ENCODE measurements around the gene LMAN2L.

Gene LMAN2L

DNA sequence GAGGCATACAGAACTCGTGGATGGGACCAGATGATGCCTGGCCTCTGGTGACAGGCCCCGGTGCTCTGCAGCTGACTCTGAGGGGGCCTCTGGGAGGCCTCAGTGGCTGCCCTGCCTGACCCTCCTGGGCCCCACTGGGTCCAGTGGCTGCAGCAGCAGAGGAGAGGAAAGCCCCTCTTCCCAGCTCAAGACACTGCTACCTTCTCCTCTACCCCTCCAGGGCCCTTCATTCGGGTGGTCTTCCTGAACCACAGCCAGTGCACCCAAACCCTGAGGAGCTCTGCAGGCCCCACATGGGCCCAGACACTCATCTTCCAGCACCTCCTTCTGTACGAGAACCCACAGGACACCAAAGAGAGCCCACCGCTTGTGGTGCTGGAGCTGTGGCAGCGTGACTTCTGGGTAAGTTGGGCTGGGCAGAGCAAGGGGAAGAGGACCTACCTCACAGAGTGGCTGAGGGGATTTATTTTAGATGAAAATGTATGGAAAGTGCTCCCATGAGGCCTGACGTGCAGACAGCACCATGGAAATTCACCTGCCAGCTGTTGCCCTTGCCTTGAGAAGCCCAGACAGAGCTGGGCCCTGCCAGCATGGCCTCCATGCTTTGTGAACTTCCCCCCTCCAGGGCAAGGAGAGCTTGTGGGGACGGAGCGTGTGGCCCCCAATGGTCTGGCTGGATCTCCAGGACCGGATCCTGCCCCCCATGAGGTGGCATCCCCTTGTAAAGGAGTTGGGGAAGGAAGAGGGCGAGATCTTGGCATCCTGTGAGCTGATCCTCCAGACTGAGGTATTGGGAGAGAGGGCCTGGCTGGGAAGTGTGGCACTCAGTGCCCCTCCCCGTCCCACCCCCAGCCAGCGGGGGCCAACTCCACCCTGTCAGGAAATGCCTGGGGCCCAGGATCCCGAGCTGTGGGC, 46.3 kb downstream of the LMAN2L start:
- Histone ChIP-seq H2AFZ (ENCODE audit: low read depth, low read length) (no peak overlapping the region), H4K8ac (ENCODE audit: low read length) (no peak overlapping the region)
- 84% methylated on average over 13 of the region's 14 CpGs for WGBS

DNA sequence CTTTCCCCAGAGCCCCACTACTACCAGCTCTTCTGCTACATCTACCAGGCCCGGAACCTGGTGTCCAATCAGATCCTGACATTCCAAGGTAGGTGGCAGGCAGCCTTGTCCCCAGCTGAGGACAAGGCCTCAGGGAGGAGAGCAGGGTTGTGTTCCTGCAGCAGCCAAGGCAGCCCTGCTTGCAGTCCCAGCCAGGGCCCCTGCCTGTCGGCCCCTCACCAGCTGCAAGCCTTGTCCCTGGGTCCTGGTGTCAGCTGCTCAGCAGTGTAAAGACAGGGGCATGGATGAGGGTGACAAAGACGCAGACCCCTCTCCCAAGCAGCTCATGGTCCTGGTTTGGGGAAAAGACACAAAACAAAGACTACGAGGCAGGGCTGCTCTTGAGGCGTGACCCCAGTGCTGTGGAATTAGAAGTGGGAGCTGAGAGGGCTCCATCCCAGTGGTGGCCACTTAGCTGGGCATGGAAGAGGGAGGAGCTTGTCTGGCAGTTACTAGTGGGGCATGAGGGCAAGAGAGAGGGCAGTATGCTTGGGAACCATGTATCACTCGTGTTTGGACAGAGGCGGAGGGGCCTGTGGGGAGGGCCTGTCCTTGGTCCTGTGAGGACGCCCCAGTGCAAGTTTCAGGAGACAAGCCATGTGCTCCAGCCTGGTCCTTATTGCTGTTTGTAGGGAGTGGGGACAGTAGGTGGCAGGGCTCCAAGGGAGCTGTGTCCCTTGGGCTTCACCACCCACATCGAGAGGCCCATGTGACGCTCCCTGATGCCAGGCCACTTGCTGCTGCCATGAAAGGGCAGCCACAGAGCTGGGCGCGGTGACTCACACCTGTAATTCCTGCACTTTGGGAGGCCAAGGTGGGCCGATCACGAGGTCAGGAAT, 47.5 kb downstream of the LMAN2L start:
- Histone ChIP-seq H3K36me3 (ENCODE audit: control insufficient read depth in 1 of 2, insufficient read depth in 2 of 2, low read depth in 1 of 2, low read length in 2 of 2) (peaks cover 0 to 8% of the 10 kb centered on the region in 2 experiments), H2BK120ac (ENCODE audit: low read depth, low read length) (no peak overlapping the region), H3K14ac (ENCODE audit: low read length in 2 of 2) (peak overlapping the region in 1 of 2 experiments; percentile 10), H4K91ac (ENCODE audit: low read length) (no peak overlapping the region), H3K27me3 (ENCODE audit: control insufficient read depth in 1 of 2, insufficient read depth in 1 of 2, low read length in 2 of 2) (peaks cover 0 to 1% of the 10 kb centered on the region in 2 experiments), H3K4me3 (ENCODE audit: insufficient read depth in 1 of 2, low read depth in 1 of 2, low read length in 2 of 2) (peak overlapping the region in 1 of 2 experiments; percentile 14), H2BK15ac (ENCODE audit: low read depth, poor library complexity, severe bottlenecking) (no peak overlapping the region), H3K4me2 (ENCODE audit: low read length, poor library complexity, severe bottlenecking) (no peak overlapping the region), H2BK12ac (ENCODE audit: low read length in 2 of 2) (no peak overlapping the region), H3K4ac (ENCODE audit: low read depth in 1 of 2, low read length in 2 of 2) (no peak overlapping the region), H2AFZ (ENCODE audit: low read depth, low read length) (no peak overlapping the region), H2BK5ac (ENCODE audit: low read depth, low read length, poor library complexity, severe bottlenecking) (no peak overlapping the region), H3K4me1 (ENCODE audit: control insufficient read depth, insufficient read depth, low read depth, low read length) (peaks cover 1% of the 10 kb centered on the region), H3K9me3 (ENCODE audit: control insufficient read depth, low read length) (no peaks in the 10 kb centered on the region), H2AK5ac (ENCODE audit: low read length, severe bottlenecking) (no peak overlapping the region), H3K27ac (ENCODE audit: low read length, poor library complexity, severe bottlenecking) (no peak overlapping the region), H3K18ac (ENCODE audit: low read depth in 1 of 2, low read length in 2 of 2) (no peak overlapping the region), H3K9ac (ENCODE audit: low read length) (no peak overlapping the region), H3K79me1 (replicated peaks; ENCODE audit: low read length, poor library complexity, severe bottlenecking) (no peaks in the 10 kb centered on the region), H4K8ac (ENCODE audit: low read length) (no peak overlapping the region), H3K23ac (ENCODE audit: low read length in 2 of 2) (no peak overlapping the region)
- 91% methylated on average over 14 of the region's 14 CpGs for WGBS
- DNase-seq = no peak

More for the DNA sequence above, 46.3 kb downstream of the LMAN2L start:
- no peak overlapping the region for H3K9ac ChIP-seq (ENCODE audit: low read length)
- no peak overlapping the region for H3K4me2 ChIP-seq (ENCODE audit: low read length, poor library complexity, severe bottlenecking)
- H3K9me3 ChIP-seq (ENCODE audit: control insufficient read depth, low read length) = no peaks in the 10 kb centered on the region
- H4K91ac ChIP-seq (ENCODE audit: low read length) = no peak overlapping the region
- no peak overlapping the region for H2BK15ac ChIP-seq (ENCODE audit: low read depth, poor library complexity, severe bottlenecking)
- no peaks in the 10 kb centered on the region for H3K4me1 ChIP-seq (ENCODE audit: control insufficient read depth, insufficient read depth, low read depth, low read length)
- H3K79me1 ChIP-seq (replicated peaks; ENCODE audit: low read length, poor library complexity, severe bottlenecking) = no peaks in the 10 kb centered on the region
- no peak overlapping the region for H3K14ac ChIP-seq (ENCODE audit: low read length in 2 of 2)
- peaks cover 0 to 13% of the 10 kb centered on the region in 2 experiments for H3K36me3 ChIP-seq (ENCODE audit: control insufficient read depth in 1 of 2, insufficient read depth in 2 of 2, low read depth in 1 of 2, low read length in 2 of 2)
- no peak overlapping the region for H2AK5ac ChIP-seq (ENCODE audit: low read length, severe bottlenecking)
- no peak for DNase-seq
- H2BK12ac ChIP-seq (ENCODE audit: low read length in 2 of 2) = no peak overlapping the region
- H3K4ac ChIP-seq (ENCODE audit: low read depth in 1 of 2, low read length in 2 of 2) = no peak overlapping the region
- no peak overlapping the region for H2BK120ac ChIP-seq (ENCODE audit: low read depth, low read length)
- no peaks in the 10 kb centered on the region for H3K27me3 ChIP-seq (ENCODE audit: control insufficient read depth in 1 of 2, insufficient read depth in 1 of 2, low read length in 2 of 2)
- no peak overlapping the region for H3K4me3 ChIP-seq (ENCODE audit: insufficient read depth in 1 of 2, low read depth in 1 of 2, low read length in 2 of 2)
- no peak overlapping the region for H2BK5ac ChIP-seq (ENCODE audit: low read depth, low read length, poor library complexity, severe bottlenecking)
- H3K18ac ChIP-seq (ENCODE audit: low read depth in 1 of 2, low read length in 2 of 2) = no peak overlapping the region
- no peak overlapping the region for H3K23ac ChIP-seq (ENCODE audit: low read length in 2 of 2)
- no peak overlapping the region for H3K27ac ChIP-seq (ENCODE audit: low read length, poor library complexity, severe bottlenecking)

DNA sequence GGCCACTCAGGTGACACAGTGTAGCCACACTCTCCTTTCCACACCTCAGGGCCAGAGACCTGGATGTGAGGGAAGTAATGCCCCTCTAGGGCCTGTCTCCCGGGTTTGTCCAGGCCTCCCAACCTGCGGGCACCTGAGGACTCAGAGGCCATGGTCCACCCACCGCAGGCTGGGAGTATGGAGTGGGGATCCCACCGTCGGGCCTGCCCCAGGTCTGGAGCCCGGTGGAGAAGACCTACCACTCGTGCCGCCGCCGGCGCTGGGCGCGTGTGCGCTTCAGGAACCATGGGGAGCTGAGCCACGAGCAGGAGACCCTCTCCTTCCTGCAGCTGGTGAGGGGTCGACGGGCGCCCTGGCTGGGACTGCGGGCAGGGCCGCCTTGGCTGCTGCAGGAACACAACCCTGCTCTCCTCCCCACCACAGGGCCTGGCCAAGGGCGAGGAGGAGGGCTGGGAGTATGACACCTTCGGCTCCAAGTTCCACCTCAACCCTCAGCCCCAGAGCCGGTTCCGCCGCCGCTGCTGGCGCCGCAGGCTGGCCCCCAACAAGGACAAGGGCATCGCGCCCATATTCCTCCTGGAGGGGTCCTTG, 48.7 kb downstream of the LMAN2L start:
- H3K9me3 ChIP-seq (ENCODE audit: control insufficient read depth, low read length) = no peaks in the 10 kb centered on the region
- DNase-seq = no peak
- H3K9ac ChIP-seq (ENCODE audit: low read length) = no peak overlapping the region
- H3K4me3 ChIP-seq (ENCODE audit: insufficient read depth in 1 of 2, low read depth in 1 of 2, low read length in 2 of 2) = peak overlapping the region in 1 of 2 experiments; percentile 11
- H4K91ac ChIP-seq (ENCODE audit: low read length) = no peak overlapping the region
- H4K8ac ChIP-seq (ENCODE audit: low read length) = no peak overlapping the region
- H3K36me3 ChIP-seq (ENCODE audit: control insufficient read depth in 1 of 2, insufficient read depth in 2 of 2, low read depth in 1 of 2, low read length in 2 of 2) = peaks cover 0 to 8% of the 10 kb centered on the region in 2 experiments
- H3K23ac ChIP-seq (ENCODE audit: low read length in 2 of 2) = no peak overlapping the region
- no peak overlapping the region for H3K4ac ChIP-seq (ENCODE audit: low read depth in 1 of 2, low read length in 2 of 2)
- H2AFZ ChIP-seq (ENCODE audit: low read depth, low read length) = no peak overlapping the region
- H3K79me1 ChIP-seq (replicated peaks; ENCODE audit: low read length, poor library complexity, severe bottlenecking) = no peaks in the 10 kb centered on the region
- no peak overlapping the region for H2BK120ac ChIP-seq (ENCODE audit: low read depth, low read length)
- WGBS = 94% methylated on average over 29 of the region's 30 CpGs
- no peak overlapping the region for H3K14ac ChIP-seq (ENCODE audit: low read length in 2 of 2)
- H2BK15ac ChIP-seq (ENCODE audit: low read depth, poor library complexity, severe bottlenecking) = no peak overlapping the region
- no peak overlapping the region for H2AK5ac ChIP-seq (ENCODE audit: low read length, severe bottlenecking)
- no peak overlapping the region for H3K27ac ChIP-seq (ENCODE audit: low read length, poor library complexity, severe bottlenecking)
- no peak overlapping the region for H3K18ac ChIP-seq (ENCODE audit: low read depth in 1 of 2, low read length in 2 of 2)
- H3K4me2 ChIP-seq (ENCODE audit: low read length, poor library complexity, severe bottlenecking) = no peak overlapping the region
- peaks cover 0 to 10% of the 10 kb centered on the region in 2 experiments for H3K27me3 ChIP-seq (ENCODE audit: control insufficient read depth in 1 of 2, insufficient read depth in 1 of 2, low read length in 2 of 2)
- H3K4me1 ChIP-seq (ENCODE audit: control insufficient read depth, insufficient read depth, low read depth, low read length) = peaks cover 5% of the 10 kb centered on the region
- H2BK5ac ChIP-seq (ENCODE audit: low read depth, low read length, poor library complexity, severe bottlenecking) = no peak overlapping the region
- no peak overlapping the region for H2BK12ac ChIP-seq (ENCODE audit: low read length in 2 of 2)
